Measurements from ENCODE around the gene HCFC1.

HCFC1 gene

GRCh38 chrX:153901753-153902140 lies 69.9 kb downstream of the HCFC1 start:
- DNase-seq, result no peak

- DNase-seq, result peak; percentile 65
These were observed 70.5 kb downstream of the HCFC1 start for GRCh38 chrX:153900831-153901752.

GRCh38 chrX:153897899-153898298 lies 73.7 kb downstream of the HCFC1 start:
- peak; percentile 85 for DNase-seq
